GM19099 (cell line): ENCODE results near the gene ZBTB2.

Experiments
- POLR2A ChIP-seq: IDR thresholded peaks from 3 replicates; pipeline ENCODE4 v1.6.1; 2011; ENCODE audit warnings: low read depth; ENCODE audit not compliant: insufficient read length; ENCODE audit errors: extremely low read depth

Gene ZBTB2

GRCh38 chr6:151326116-151326825 is 65.1 kb downstream of the ZBTB2 start:
- no peak for TF ChIP-seq POLR2A

DNA sequence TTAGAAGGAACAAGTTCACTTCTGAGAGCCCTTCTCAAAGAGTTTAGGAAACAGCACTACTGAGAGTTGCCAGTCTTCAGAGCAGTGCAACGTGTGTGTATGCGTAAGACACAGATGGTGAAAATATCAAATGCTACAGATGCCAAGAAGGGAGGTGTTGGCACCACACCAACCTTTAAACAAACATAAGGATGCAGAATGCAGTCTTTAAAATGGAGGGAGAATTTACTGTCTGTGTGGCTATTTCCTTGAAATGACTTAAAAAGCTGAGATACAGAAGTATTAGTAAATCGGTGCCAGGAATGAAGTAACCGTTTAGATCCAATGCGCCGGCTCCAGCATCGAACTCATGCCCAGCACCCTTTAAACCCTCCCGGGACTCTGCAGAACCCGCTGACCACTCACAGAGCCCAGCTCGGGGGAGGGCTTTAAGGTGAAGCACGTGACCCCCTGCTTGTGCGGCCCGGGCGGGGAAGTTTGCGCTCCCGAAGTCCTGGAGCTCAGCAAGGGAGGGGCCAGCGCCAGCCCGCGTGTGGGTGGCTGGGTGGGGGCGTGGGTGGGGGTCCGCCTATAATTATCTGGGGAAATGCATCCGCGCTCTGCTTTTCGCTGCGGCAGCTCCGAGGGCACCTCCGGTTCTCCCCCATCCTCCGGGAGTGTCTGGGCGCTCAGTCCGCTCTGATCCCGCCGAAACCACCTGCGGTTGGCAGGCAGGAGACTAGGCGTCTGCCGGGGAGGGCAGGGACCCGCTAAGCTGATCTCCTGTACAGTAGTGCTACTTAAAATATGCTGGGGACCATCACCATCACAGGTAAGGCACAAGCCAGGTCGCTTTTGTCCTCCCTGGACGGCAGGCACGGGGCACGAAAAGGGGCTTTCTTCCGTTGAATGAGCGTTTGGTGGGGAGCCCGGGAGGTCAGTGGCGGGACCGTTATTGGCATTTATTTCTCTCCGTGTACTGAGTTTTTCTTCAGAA is 66.0 kb downstream of the ZBTB2 start:
- TF ChIP-seq POLR2A, result no peak

DNA sequence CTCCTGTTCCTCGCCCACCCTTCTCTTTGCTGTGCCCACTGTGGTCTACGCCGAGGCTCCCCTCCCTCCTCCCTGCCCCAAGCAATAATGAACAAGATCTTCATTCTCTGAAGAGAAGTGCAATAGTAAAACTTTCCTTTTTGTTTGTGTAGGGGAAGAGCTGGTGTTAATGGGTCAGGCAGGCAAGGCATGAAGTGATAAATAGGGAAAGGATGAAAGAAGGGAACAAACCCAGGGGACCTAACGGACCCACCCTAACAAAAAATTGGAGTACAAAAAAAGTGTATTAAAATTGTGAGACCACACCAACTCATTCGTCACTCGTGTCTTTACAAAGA is 66.9 kb downstream of the ZBTB2 start:
- no peak for TF ChIP-seq POLR2A

GRCh38 chr6:151323791-151324487 is 67.4 kb downstream of the ZBTB2 start:
- no peak for TF ChIP-seq POLR2A

DNA sequence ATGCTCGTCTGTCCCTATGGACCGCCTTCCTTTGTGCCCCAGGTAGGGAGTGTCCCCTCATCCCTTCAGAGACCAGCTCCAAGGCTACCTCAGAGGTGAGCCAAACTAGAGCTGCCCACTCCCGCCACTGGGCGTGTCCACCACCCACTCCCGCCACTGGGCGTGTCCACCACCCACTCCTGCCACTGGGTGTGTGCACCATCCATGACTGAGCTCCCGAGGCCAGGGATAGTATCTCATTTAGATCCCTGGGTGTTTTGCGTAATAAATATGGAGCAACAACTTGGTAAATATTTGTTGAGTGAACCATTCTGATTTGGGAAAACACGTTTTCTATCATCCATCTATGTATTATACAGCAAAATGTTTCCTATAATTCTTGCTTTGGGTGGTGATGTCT is 68.8 kb downstream of the ZBTB2 start:
- TF ChIP-seq POLR2A, result no peak

- no peak for TF ChIP-seq POLR2A
These were observed 69.9 kb downstream of the ZBTB2 start for GRCh38 chr6:151321438-151321837.

GRCh38 chr6:151320140-151320539 is 71.2 kb downstream of the ZBTB2 start:
- TF ChIP-seq POLR2A, result no peak

GRCh38 chr6:151317995-151318365 is 73.4 kb downstream of the ZBTB2 start:
- TF ChIP-seq POLR2A, result no peak

- no peak for TF ChIP-seq POLR2A
These were observed 74.0 kb downstream of the ZBTB2 start for GRCh38 chr6:151317103-151317994.
